Measurements from ENCODE around the gene NAALADL2. TPM values are rescaled to one million over a fixed set of nuclear protein-coding genes. Genes with fewer than 3 reads are reported as not detected.

Gene NAALADL2
- total and polyA plus RNA-seq, 2 experiments from 2014 or later: 3.4 to 15.3 TPM

- Histone ChIP-seq H3K27me3 (no peaks in the 10 kb centered on the region), H3K4me2 (no peak overlapping the region), H3K9me3 (ENCODE audit: low read depth) (no peaks in the 10 kb centered on the region), H3K4me1 (ENCODE audit: insufficient read depth) (no peaks in the 10 kb centered on the region), H3K36me3 (replicated peaks; ENCODE audit: insufficient read depth, low read depth) (no peaks in the 10 kb centered on the region), H3K4me3 (no peak overlapping the region), H4K20me1 (ENCODE audit: insufficient read depth, poor library complexity, severe bottlenecking) (no peaks in the 10 kb centered on the region), H2AFZ (no peak overlapping the region), H3K9me2 (replicated peaks; ENCODE audit: insufficient read depth) (peaks cover 2% of the 10 kb centered on the region), H3K27ac (no peak overlapping the region), H3K79me2 (no peaks in the 10 kb centered on the region)
- no peak for DNase-seq (ENCODE audit: low spot score)
- no peak for TF ChIP-seq EZH2phosphoT487 (IDR thresholded peaks at IDR 0.05; ENCODE audit: low read depth, severe bottlenecking, unreplicated experiment)
- TF ChIP-seq CTCF (IDR thresholded peaks at IDR 0.05; ENCODE audit: poor library complexity): no peak
- no peak for TF ChIP-seq EZH2 (IDR thresholded peaks at IDR 0.05; ENCODE audit: borderline replicate concordance)
- 88% methylated on average over 2 of the region's 2 CpGs for WGBS (ENCODE audit: low lambda C conversion rate, missing lambda C conversion rate)
Observed at GRCh38 chr3:175211466-175211865, 352.3 kb downstream of the NAALADL2 start.

GRCh38 chr3:175212896-175213295 is 353.8 kb downstream of the NAALADL2 start:
- Histone ChIP-seq H3K4me2 (no peak overlapping the region), H3K9me3 (ENCODE audit: low read depth) (no peaks in the 10 kb centered on the region), H3K36me3 (replicated peaks; ENCODE audit: insufficient read depth, low read depth) (no peaks in the 10 kb centered on the region), H3K27me3 (no peaks in the 10 kb centered on the region), H3K4me3 (no peak overlapping the region), H4K20me1 (ENCODE audit: insufficient read depth, poor library complexity, severe bottlenecking) (no peaks in the 10 kb centered on the region), H3K4me1 (ENCODE audit: insufficient read depth) (no peaks in the 10 kb centered on the region), H3K79me2 (no peaks in the 10 kb centered on the region), H3K9me2 (replicated peaks; ENCODE audit: insufficient read depth) (peaks cover 2% of the 10 kb centered on the region), H3K27ac (no peak overlapping the region), H2AFZ (no peak overlapping the region)
- no peak for TF ChIP-seq EZH2 (IDR thresholded peaks at IDR 0.05; ENCODE audit: borderline replicate concordance)
- TF ChIP-seq EZH2phosphoT487 (IDR thresholded peaks at IDR 0.05; ENCODE audit: low read depth, severe bottlenecking, unreplicated experiment): no peak
- DNase-seq (ENCODE audit: low spot score): no peak
- 96% methylated on average over 3 of the region's 3 CpGs for WGBS (ENCODE audit: low lambda C conversion rate, missing lambda C conversion rate)

GRCh38 chr3:175214216-175214615 is 355.1 kb downstream of the NAALADL2 start:
- H2AFZ ChIP-seq: no peak overlapping the region
- peaks cover 2% of the 10 kb centered on the region for H3K9me2 ChIP-seq (replicated peaks; ENCODE audit: insufficient read depth)
- DNase-seq (ENCODE audit: low spot score): no peak
- no peaks in the 10 kb centered on the region for H3K9me3 ChIP-seq (ENCODE audit: low read depth)
- no peaks in the 10 kb centered on the region for H3K27me3 ChIP-seq
- no peak overlapping the region for H3K4me2 ChIP-seq
- no peaks in the 10 kb centered on the region for H3K79me2 ChIP-seq
- no peak for TF ChIP-seq EZH2 (IDR thresholded peaks at IDR 0.05; ENCODE audit: borderline replicate concordance)
- TF ChIP-seq CTCF (IDR thresholded peaks at IDR 0.05; ENCODE audit: poor library complexity): no peak
- no peak for TF ChIP-seq EZH2phosphoT487 (IDR thresholded peaks at IDR 0.05; ENCODE audit: low read depth, severe bottlenecking, unreplicated experiment)
- WGBS (ENCODE audit: low lambda C conversion rate, missing lambda C conversion rate): 74% methylated on average over 1 of the region's 1 CpG
- H3K27ac ChIP-seq: no peak overlapping the region
- no peak overlapping the region for H3K4me3 ChIP-seq
- H4K20me1 ChIP-seq (ENCODE audit: insufficient read depth, poor library complexity, severe bottlenecking): no peaks in the 10 kb centered on the region
- no peaks in the 10 kb centered on the region for H3K36me3 ChIP-seq (replicated peaks; ENCODE audit: insufficient read depth, low read depth)
- H3K4me1 ChIP-seq (ENCODE audit: insufficient read depth): no peaks in the 10 kb centered on the region

- Histone ChIP-seq H3K4me2 (no peak overlapping the region), H3K9me2 (replicated peaks; ENCODE audit: insufficient read depth) (peaks cover 2% of the 10 kb centered on the region), H3K4me3 (no peak overlapping the region), H3K36me3 (replicated peaks; ENCODE audit: insufficient read depth, low read depth) (no peaks in the 10 kb centered on the region), H3K27ac (no peak overlapping the region), H4K20me1 (ENCODE audit: insufficient read depth, poor library complexity, severe bottlenecking) (no peaks in the 10 kb centered on the region), H3K27me3 (no peaks in the 10 kb centered on the region), H2AFZ (no peak overlapping the region), H3K79me2 (no peaks in the 10 kb centered on the region), H3K4me1 (ENCODE audit: insufficient read depth) (no peaks in the 10 kb centered on the region), H3K9me3 (ENCODE audit: low read depth) (no peaks in the 10 kb centered on the region)
- WGBS (ENCODE audit: low lambda C conversion rate, missing lambda C conversion rate): 88% methylated on average over 1 of the region's 1 CpG
- no peak for DNase-seq (ENCODE audit: low spot score)
- TF ChIP-seq EZH2phosphoT487 (IDR thresholded peaks at IDR 0.05; ENCODE audit: low read depth, severe bottlenecking, unreplicated experiment) (no peak), EZH2 (IDR thresholded peaks at IDR 0.05; ENCODE audit: borderline replicate concordance) (no peak), CTCF (IDR thresholded peaks at IDR 0.05; ENCODE audit: poor library complexity) (no peak)
Observed at GRCh38 chr3:175215833-175216232, 356.7 kb downstream of the NAALADL2 start.

All from hepatocyte (in vitro differentiated cells).